ENCODE results near the gene LRRC25. TPM values are rescaled to one million over a fixed set of nuclear protein-coding genes. Genes with fewer than 3 reads are reported as not detected.

The LRRC25 gene
- total RNA-seq, 1 experiment from 2014 or later: not detected

DNA sequence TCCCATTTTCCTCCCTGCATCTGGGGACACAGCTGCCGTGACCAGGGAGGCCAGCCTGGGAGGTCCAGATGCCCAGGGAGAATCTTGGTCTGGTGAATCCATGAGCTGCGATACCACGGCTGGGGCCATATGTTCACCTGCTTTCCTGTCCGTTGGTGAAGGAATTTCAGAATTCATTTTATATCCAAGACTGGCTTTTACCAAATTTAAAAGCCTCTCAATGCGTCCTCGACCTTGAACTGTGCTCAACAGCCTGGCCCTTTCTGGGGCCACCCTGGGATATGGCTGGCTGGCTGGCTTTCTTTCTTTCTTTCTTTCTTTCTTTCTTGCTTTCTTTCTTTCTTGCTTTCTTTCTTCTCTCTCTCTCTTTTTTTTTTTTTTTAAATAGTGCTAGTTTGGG lies 33.6 kb downstream of the LRRC25 start:
- H3T11ph ChIP-seq (ENCODE audit: low read length): no peak overlapping the region
- H2AFZ ChIP-seq (ENCODE audit: low read length): no peak overlapping the region
- H3K27ac ChIP-seq (ENCODE audit: insufficient read length, low read depth, low read length): no peak overlapping the region
- no peak overlapping the region for H2BK5ac ChIP-seq (ENCODE audit: insufficient read length, low read length)
- WGBS (ENCODE audit: extremely low coverage, insufficient read length, low lambda C conversion rate): no CpG with 5 or more reads among the region's 6 CpGs
- no peaks in the 10 kb centered on the region for H3K9me3 ChIP-seq (ENCODE audit: control insufficient read depth, low read depth, low read length)
- H4K8ac ChIP-seq (replicated peaks; ENCODE audit: insufficient read length, low read depth, low read length): no peak overlapping the region
- H3K4me2 ChIP-seq (ENCODE audit: insufficient read depth, insufficient read length, low read length): no peak overlapping the region
- 0 out of 2 replicates have a peak, but pooled peaks cover 2% of the 10 kb centered on the region for H3K4me1 ChIP-seq (ENCODE audit: insufficient read depth, low read length)
- H4K5ac ChIP-seq (ENCODE audit: insufficient read length, low read depth, low read length): no peak overlapping the region
- H3K27me3 ChIP-seq (ENCODE audit: insufficient read depth, low read length): no peaks in the 10 kb centered on the region
- no peak for DNase-seq
- H3K4me3 Mint-ChIP-seq: no peak overlapping the region
- H2BK12ac ChIP-seq (ENCODE audit: insufficient read length, low read depth, low read length): no peak overlapping the region
- peaks cover 5 to 70% (median 6%) of the 10 kb centered on the region in 3 experiments; a peak in 5 of 7 replicates for H3K36me3 Mint-ChIP-seq (ENCODE audit: insufficient read depth in 1 of 3, low read depth in 3 of 3)
- no peak overlapping the region; the same call in 1 of the 2 replicates for H3K4ac ChIP-seq (ENCODE audit: low read depth, low read length)
- TF ChIP-seq CTCF (conservative IDR thresholded peaks at IDR 0.05): no peak
- no peak overlapping the region for H3K56ac ChIP-seq (ENCODE audit: insufficient read length, low read depth, low read length)
- H3K79me1 ChIP-seq (ENCODE audit: insufficient read depth, low read depth, low read length, poor library complexity, severe bottlenecking): no peaks in the 10 kb centered on the region
- no peaks in the 10 kb centered on the region for H3K23me2 ChIP-seq (ENCODE audit: insufficient read length, low read depth, low read length, poor library complexity, severe bottlenecking)
- H3K23ac ChIP-seq (ENCODE audit: insufficient read length, low read depth, low read length): no peak overlapping the region
- no peak overlapping the region for H2BK15ac ChIP-seq (ENCODE audit: low read depth, low read length)
- H2AK5ac ChIP-seq (ENCODE audit: insufficient read length, low read length): no peak overlapping the region
- H4K20me1 ChIP-seq (ENCODE audit: control insufficient read depth, insufficient read depth, insufficient read length): no peaks in the 10 kb centered on the region
- no peaks in the 10 kb centered on the region; a peak in 1 of 5 replicates for H3K9me3 Mint-ChIP-seq
- peak overlapping the region; percentile 31 to 95 (median 92); a peak in 5 of 7 replicates for H3K27ac Mint-ChIP-seq
- H2BK20ac ChIP-seq (ENCODE audit: low read depth, low read length, poor library complexity, severe bottlenecking): peak overlapping the region; percentile 90
- no peak overlapping the region for H3K18ac ChIP-seq (ENCODE audit: insufficient read length, low read depth, low read length)
- H3K27me3 Mint-ChIP-seq (ENCODE audit: low read depth): no peaks in the 10 kb centered on the region
- no peak overlapping the region for H3K14ac ChIP-seq (ENCODE audit: insufficient read depth, low read length)
- no peak overlapping the region for H4K91ac ChIP-seq (ENCODE audit: insufficient read length, low read depth, low read length)
- H3K9ac ChIP-seq (ENCODE audit: extremely low read depth, insufficient read length, low read length): no peak overlapping the region
- H3K4me1 Mint-ChIP-seq: peaks cover 18 to 27% of the 10 kb centered on the region in 2 experiments
- H2BK120ac ChIP-seq (ENCODE audit: low read depth, low read length, poor library complexity, severe bottlenecking): peak overlapping the region; percentile 73
- no peaks in the 10 kb centered on the region for H3K79me2 ChIP-seq (ENCODE audit: insufficient read depth, low read length)
